Measurements from ENCODE around the gene DBH. TPM values are rescaled to one million over a fixed set of nuclear protein-coding genes. Genes with fewer than 3 reads are reported as not detected.

DBH gene
- total RNA-seq, 1 experiment from 2014 or later: not detected

- Histone ChIP-seq H3K9me3 (ENCODE audit: control insufficient read depth in 1 of 2, insufficient read depth in 1 of 2, low read depth in 1 of 2, low read length in 2 of 2) (no peaks in the 10 kb centered on the region), H3K27me3 (ENCODE audit: insufficient read depth, low read length) (peaks cover 5% of the 10 kb centered on the region; the same call in 1 of the 2 replicates), H3K79me2 (ENCODE audit: insufficient read depth, low read length) (no peaks in the 10 kb centered on the region), H4K20me1 (ENCODE audit: insufficient read depth) (no peaks in the 10 kb centered on the region), H3K4me1 (ENCODE audit: control insufficient read depth in 1 of 2, insufficient read depth in 2 of 2, low read length in 2 of 2) (no peaks in the 10 kb centered on the region; a peak in 1 of 4 replicates), H3K9ac (ENCODE audit: low read length) (no peak overlapping the region), H3K36me3 (ENCODE audit: control insufficient read depth in 1 of 2, insufficient read depth in 2 of 2, low read length in 2 of 2) (no peaks in the 10 kb centered on the region), H3K4me2 (ENCODE audit: low read length) (no peak overlapping the region), H3K27ac (ENCODE audit: low read depth, low read length) (no peak overlapping the region), H2AFZ (ENCODE audit: low read depth, low read length, poor library complexity, severe bottlenecking) (no peak overlapping the region), H3K4me3 (replicated peaks in 1 of 2; ENCODE audit: low read depth in 1 of 2, low read length in 2 of 2) (no peak overlapping the region), H3K9me2 (ENCODE audit: insufficient read depth) (no peaks in the 10 kb centered on the region)
- ChIA-PET POLR2A (no interaction called here), RAD21 (ENCODE audit: low non-redundant PET in 1 of 2, low total read pairs in 2 of 2, uncharacterized antibody in 2 of 2, unreplicated experiment in 2 of 2) (no interaction called here), CTCF (no interaction called here)
- DNase-seq (ENCODE audit: low read depth, low spot score) (no peak), ATAC-seq (no peak)
- intact Hi-C loops (cut with micrococcal nuclease): no loop called here
- TF ChIP-seq CBX3 (IDR thresholded peaks at IDR 0.05; ENCODE audit: low read depth) (no peak), SRF (IDR thresholded peaks at IDR 0.05; ENCODE audit: low read depth) (no peak), ZFX (IDR thresholded peaks at IDR 0.05) (no peak), EGR1 (IDR thresholded peaks at IDR 0.05; ENCODE audit: low read depth) (no peak), ATF3 (IDR thresholded peaks at IDR 0.05) (no peak), SP1 (IDR thresholded peaks at IDR 0.05; ENCODE audit: low read depth) (no peak), POLR2A (IDR thresholded peaks at IDR 0.05; ENCODE audit: borderline replicate concordance, extremely low read depth, insufficient read depth, insufficient read length) (no peak), ELF1 (IDR thresholded peaks at IDR 0.05; ENCODE audit: borderline replicate concordance, low read depth) (no peak), ZBTB33 (IDR thresholded peaks at IDR 0.05; ENCODE audit: extremely low read depth, insufficient replicate concordance, low read length) (no peak), ZNF274 (IDR thresholded peaks at IDR 0.05; ENCODE audit: low read depth, low read length) (no peak), FOSL1 (IDR thresholded peaks at IDR 0.05; ENCODE audit: low read depth) (no peak), SIN3A (IDR thresholded peaks at IDR 0.05; ENCODE audit: low read depth) (no peak), YY1 (IDR thresholded peaks at IDR 0.05; ENCODE audit: extremely low read depth, insufficient replicate concordance, low read depth, low read length) (no peak), EZH2 (IDR thresholded peaks at IDR 0.05) (no peak), POLR2AphosphoS5 (IDR thresholded peaks at IDR 0.05; ENCODE audit: low read depth, low read length) (no peak), CTCF (IDR thresholded peaks at IDR 0.05 in 2 of 3, conservative IDR thresholded peaks at IDR 0.05 in 1 of 3; ENCODE audit: borderline replicate concordance in 1 of 3, insufficient read depth in 1 of 3, low read depth in 2 of 3, low read length in 2 of 3) (no peak), CEBPB (IDR thresholded peaks at IDR 0.05; ENCODE audit: low read depth) (no peak)
- TF ChIP-seq, protein P1, sequence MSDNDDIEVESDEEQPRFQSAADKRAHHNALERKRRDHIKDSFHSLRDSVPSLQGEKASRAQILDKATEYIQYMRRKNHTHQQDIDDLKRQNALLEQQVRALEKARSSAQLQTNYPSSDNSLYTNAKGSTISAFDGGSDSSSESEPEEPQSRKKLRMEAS (IDR thresholded peaks at IDR 0.05): no peak
- no TSS peak for BruUV-seq (replicated peaks)
Measured at GRCh38 chr9:133635098-133635497, 1.1 kb upstream of the DBH start.
